IMR-90 (cell line): ENCODE measurements around the gene JKAMP. TPM values are rescaled to one million over a fixed set of nuclear protein-coding genes. Genes with fewer than 3 reads are reported as not detected.

ENCODE experiments used
- ATAC-seq: fragments of 200-7000 bp; cut with Tn5 transposase; 2 replicates; pipeline ENCODE4 v1.9.1; 2020; ENCODE audit warnings: low read depth, mild to moderate bottlenecking, moderate library complexity
- BruUV-seq: library from RNA; stranded (reverse); fragments of 400-500 nt; replicated peaks from 2 replicates; lab custom pipeline; 2021; lab: Mats Ljungman, UMichigan
- CTCF ChIA-PET: fragments of 300-600 bp; formaldehyde crosslinking; extraction: SDS; loops from one replicate; lab custom pipeline; 2021; ENCODE audit warnings: antibody characterized with exemption; lab: Yijun Ruan, JAX
- POLR2A ChIA-PET: fragments of 300-600 bp; sonication (Branson Sonifier 250); formaldehyde crosslinking; loops from one replicate; lab custom pipeline; 2022; ENCODE audit warnings: antibody characterized with exemption; ENCODE audit not compliant: unreplicated experiment; lab: Charles Lee
- DNase-seq: peaks from one replicate; pipeline ENCODE4 v3.0.0; 2013
- H2AFZ ChIP-seq: replicated peaks from 2 replicates; pipeline ENCODE3; 2013; ENCODE audit warnings: low read length, mild to moderate bottlenecking; ENCODE audit not compliant: poor library complexity
- H2AK5ac ChIP-seq: 2 replicates; pipeline ENCODE4 v1.6.1; 2013; ENCODE audit warnings: low read depth, low read length, inconsistent platforms
- H2AK9ac ChIP-seq: replicated peaks from 2 replicates; pipeline ENCODE3; 2013; ENCODE audit warnings: mild to moderate bottlenecking, low read depth, low read length, moderate library complexity; ENCODE audit not compliant: poor library complexity
- H2BK120ac ChIP-seq: 2 replicates; pipeline ENCODE4 v1.6.1; 2013; ENCODE audit warnings: low read depth, low read length, inconsistent platforms
- H2BK15ac ChIP-seq: 3 replicates; pipeline ENCODE4 v1.6.1; 2013; ENCODE audit warnings: low read depth, low read length, inconsistent platforms
- H2BK20ac ChIP-seq: 2 replicates; pipeline ENCODE4 v1.6.1; 2013; ENCODE audit warnings: low read depth, mild to moderate bottlenecking, inconsistent platforms, low read length, moderate library complexity
- H2BK5ac ChIP-seq: 2 replicates; pipeline ENCODE4 v1.6.1; 2013; ENCODE audit warnings: mild to moderate bottlenecking, low read depth, low read length, inconsistent platforms; ENCODE audit not compliant: poor library complexity, severe bottlenecking
- H3K14ac ChIP-seq: replicated peaks from 2 replicates; pipeline ENCODE4 v1.6.1; 2013; ENCODE audit warnings: low read depth, low read length, inconsistent platforms
- H3K18ac ChIP-seq: 2 replicates; pipeline ENCODE4 v1.6.1; 2013; ENCODE audit warnings: low read depth, low read length, control low read depth
- H3K23ac ChIP-seq: 2 replicates; pipeline ENCODE4 v1.6.1; 2013; ENCODE audit warnings: low read depth, low read length, inconsistent platforms
- H3K27ac ChIP-seq: 2 replicates; pipeline ENCODE4 v1.5.1; 2013; ENCODE audit warnings: mild to moderate bottlenecking, control low read depth, low read length; ENCODE audit not compliant: insufficient read depth
- H3K27me3 ChIP-seq: 2 replicates; pipeline ENCODE4 v1.6.1; 2013; ENCODE audit warnings: low read length; ENCODE audit not compliant: control insufficient read depth, insufficient read depth
- H3K36me3 ChIP-seq: 2 replicates; pipeline ENCODE4 v1.6.1; 2013; ENCODE audit warnings: low read length, mixed read lengths; ENCODE audit not compliant: control insufficient read depth, insufficient read depth
- H3K4ac ChIP-seq: 2 replicates; pipeline ENCODE4 v1.6.1; 2013; ENCODE audit warnings: low read depth, low read length, inconsistent platforms
- H3K4me1 ChIP-seq: 2 replicates; pipeline ENCODE4 v1.6.1; 2013; ENCODE audit warnings: low read length, mixed read lengths; ENCODE audit not compliant: control insufficient read depth, insufficient read depth
- H3K4me2 ChIP-seq: 2 replicates; pipeline ENCODE4 v1.6.1; 2013; ENCODE audit warnings: low read depth, mild to moderate bottlenecking, control low read depth, low read length, moderate library complexity
- H3K4me3 ChIP-seq: 2 replicates; pipeline ENCODE4 v1.5.1; 2013; ENCODE audit warnings: low read depth, mild to moderate bottlenecking, control low read depth, low read length, moderate library complexity; ENCODE audit not compliant: insufficient read depth
- H3K56ac ChIP-seq: 2 replicates; pipeline ENCODE4 v1.6.1; 2013; ENCODE audit warnings: low read length, inconsistent platforms; ENCODE audit not compliant: insufficient read depth; ENCODE audit errors: extremely low read depth
- H3K79me1 ChIP-seq, 2 experiments: 2 replicates each; pipeline ENCODE4 v1.6.1; 2013; ENCODE audit warnings: low read length in 2 of 2, inconsistent platforms in 1 of 2, low read depth in 1 of 2
- H3K9ac ChIP-seq: 2 replicates; pipeline ENCODE4 v1.6.1; 2013; ENCODE audit warnings: low read depth, low read length, control low read depth
- H3K9me1 ChIP-seq: 2 replicates; pipeline ENCODE4 v1.6.1; 2013; ENCODE audit warnings: low read length, inconsistent platforms; ENCODE audit not compliant: insufficient read depth
- H3K9me3 ChIP-seq: 2 replicates; pipeline ENCODE4 v1.6.1; 2013; ENCODE audit warnings: low read length; ENCODE audit not compliant: control insufficient read depth, insufficient read depth
- H4K20me1 ChIP-seq: 2 replicates; pipeline ENCODE4 v1.6.1; 2013; ENCODE audit warnings: low read length, inconsistent platforms; ENCODE audit not compliant: insufficient read depth
- H4K5ac ChIP-seq: 2 replicates; pipeline ENCODE4 v1.6.1; 2013; ENCODE audit warnings: mild to moderate bottlenecking, low read depth, low read length, control low read depth
- H4K8ac ChIP-seq, 2 experiments: 2 replicates each; pipeline ENCODE4 v1.6.1; 2013; ENCODE audit warnings: low read depth in 2 of 2, low read length in 2 of 2, control low read depth in 1 of 2, inconsistent platforms in 1 of 2
- H4K91ac ChIP-seq: 2 replicates; pipeline ENCODE4 v1.6.1; 2013; ENCODE audit warnings: low read depth, low read length, inconsistent platforms; ENCODE audit not compliant: insufficient read depth
- CEBPB ChIP-seq: IDR thresholded peaks from 2 replicates; pipeline ENCODE4 v1.6.1; 2012; ENCODE audit warnings: low read depth, low read length, improper control_type of control experiment
- FOS ChIP-seq: fragments of 150-350 bp; IDR thresholded peaks from 2 replicates; pipeline ENCODE4 v1.6.1; 2016; ENCODE audit warnings: low read depth, low read length
- SMC3 ChIP-seq: fragments of 150-350 bp; IDR thresholded peaks from 2 replicates; pipeline ENCODE4 v1.6.1; 2016; ENCODE audit warnings: low read depth, mild to moderate bottlenecking, antibody characterized with exemption, low read length, moderate library complexity
- WGBS, 2 experiments: methylation state at CpG; one replicate each; pipeline versions ENCODE4 v1.1.5 to v1.1.7; 2013; ENCODE audit warnings: missing lambda C conversion rate in 2 of 2; ENCODE audit not compliant: insufficient read length in 1 of 2; ENCODE audit errors: extremely low coverage in 2 of 2; 5-methylcytosine and 5-hydroxymethylcytosine counted together
- dilution Hi-C: fragments of 300-500 bp; cut with HindIII; formaldehyde crosslinking; loops from one replicate; pipeline ENCODE4 v1.14.3; 2018; ENCODE audit warnings: low sequenced_read_pairs; ENCODE audit not compliant: unreplicated experiment
- in situ Hi-C: fragments of 300-500 bp; cut with MboI; formaldehyde crosslinking; loops from 3 replicates; pipeline ENCODE4 v1.14.3; 2019; ENCODE audit warnings: low sequenced_read_pairs, inconsistent platforms, mixed read lengths
- intact Hi-C: fragments of 100-400 bp; cut with micrococcal nuclease; formaldehyde crosslinking; loops from 2 replicates; pipeline ENCODE4 v1.10.0; 2022
- polyA plus RNA-seq, 3 experiments: library from polyadenylated mRNA; depleted of rRNA; stranded (reverse); fragments of >200 nt; gene quantifications; 2 replicates each; pipeline ENCODE4 v1.2.3, GENCODE V29; 2012; ENCODE audit warnings: low replicate concordance in 1 of 3
- total RNA-seq: library from RNA; depleted of rRNA; stranded (reverse); fragments of >200 nt; gene quantifications from 2 replicates; pipeline ENCODE4 v1.2.3, GENCODE V29; 2012

The JKAMP gene
- total and polyA plus RNA-seq, 2 of the 4 experiments (the other 2 are of a cell fraction), result 62.2 to 101 TPM

GRCh38 chr14:59543873-59544272 is 59.6 kb downstream of the JKAMP start:
- Histone ChIP-seq H3K56ac (no peak overlapping the region), H3K18ac (no peak overlapping the region), H3K9me1 (no peaks in the 10 kb centered on the region), H3K79me1 (no peaks in the 10 kb centered on the region), H3K4me3 (no peak overlapping the region), H3K4me2 (no peak overlapping the region), H2BK20ac (no peak overlapping the region), H4K8ac (no peak overlapping the region), H2BK120ac (no peak overlapping the region), H4K91ac (no peak overlapping the region), H4K20me1 (no peaks in the 10 kb centered on the region), H2AFZ (no peak overlapping the region), H3K4me1 (no peaks in the 10 kb centered on the region), H4K5ac (no peak overlapping the region), H2BK15ac (no peak overlapping the region), H3K23ac (no peak overlapping the region), H2AK5ac (no peak overlapping the region), H3K27me3 (no peaks in the 10 kb centered on the region), H3K27ac (no peak overlapping the region), H3K9ac (no peak overlapping the region), H2BK5ac (no peak overlapping the region), H3K36me3 (no peaks in the 10 kb centered on the region), H3K9me3 (no peaks in the 10 kb centered on the region), H2AK9ac (no peak overlapping the region), H3K14ac (no peak overlapping the region), H3K4ac (no peak overlapping the region)
- TF ChIP-seq FOS (no peak), SMC3 (no peak), CEBPB (no peak)
- dilution Hi-C loops, result no loop called here
- CTCF ChIA-PET, result interaction anchor here (0.5 to 0.6 kb wide), 2 partner anchors 209 to 589 kb away, joined by 3 read pairs; no protein-coding TSS in a partner anchor
- no TSS peak for BruUV-seq
- no CpG with 5 or more reads among the region's 7 CpGs for WGBS, 2 experiments
- DNase-seq, result no peak
- intact Hi-C loops, result no loop called here
- POLR2A ChIA-PET, result no interaction called here
- ATAC-seq, result no peak
- in situ Hi-C loops, result no loop called here
